HCT116 (cell line): ENCODE measurements around the gene ZCCHC2. TPM values are rescaled to one million over a fixed set of nuclear protein-coding genes. Genes with fewer than 3 reads are reported as not detected.
A peak's percentile ranks its signal among the peaks of the same experiment; 100 is the strongest.

Source experiments
- ATAC-seq: fragments of 200-7000 bp; cut with Tn5 transposase; 2 replicates; pipeline ENCODE4 v1.9.1; 2020; ENCODE audit warnings: mild to moderate bottlenecking, moderate library complexity
- BruUV-seq: library from RNA; stranded (reverse); fragments of 400-500 nt; replicated peaks from 2 replicates; lab custom pipeline; 2021; lab: Mats Ljungman, UMichigan
- CTCF ChIA-PET: fragments of 300-600 bp; sonication (Branson Sonifier 250); formaldehyde crosslinking; loops from one replicate; lab custom pipeline; 2021; ENCODE audit warnings: antibody characterized with exemption; lab: Charles Lee
- POLR2A ChIA-PET: fragments of 300-600, 350-600 bp; sonication (Branson Sonifier 250); formaldehyde crosslinking; loops from one replicate; lab custom pipeline; 2021; ENCODE audit warnings: antibody characterized with exemption; lab: Charles Lee
- RAD21 ChIA-PET, 2 experiments: fragments of 300-600 bp; sonication (Branson Sonifier 250); formaldehyde crosslinking; loops; one replicate each; lab custom pipeline; 2023; ENCODE audit warnings: low total read pairs in 2 of 2; ENCODE audit not compliant: uncharacterized antibody in 2 of 2, unreplicated experiment in 2 of 2, low non-redundant PET in 1 of 2; lab: Charles Lee
- DNase-seq: peaks from one replicate; pipeline ENCODE4 v3.0.0-alpha.2; 2010; ENCODE audit warnings: low read depth, low spot score
- H2AFZ ChIP-seq: fragments of 200-600 bp; shearing (Covaris generic), sonication (generic); 2 replicates; pipeline ENCODE4 v1.6.1; 2017; ENCODE audit warnings: low read depth, mixed run types, mixed read lengths, antibody characterized with exemption, low read length; ENCODE audit not compliant: poor library complexity, severe bottlenecking
- H3K27ac ChIP-seq: 2 replicates; pipeline ENCODE4 v1.5.1; 2012; ENCODE audit warnings: low read depth, low read length
- H3K27me3 ChIP-seq: fragments of 200-600 bp; sonication (generic); 2 replicates; pipeline ENCODE4 v1.6.1; 2016; ENCODE audit warnings: mixed run types, low read length, mixed read lengths; ENCODE audit not compliant: insufficient read depth
- H3K36me3 ChIP-seq, 2 experiments: fragments of 200-500 bp in 1 of 2; fragments of 200-600 bp in 1 of 2; sonication (Bioruptor generic) in 1 of 2; sonication (generic) in 1 of 2; 2 replicates each; pipeline versions ENCODE4 v1.5.1 to v1.6.1; 2014 to 2016; ENCODE audit warnings: low read length in 2 of 2, inconsistent platforms in 1 of 2, mixed read lengths in 1 of 2, mixed run types in 1 of 2; ENCODE audit not compliant: insufficient read depth in 2 of 2, control insufficient read depth in 1 of 2
- H3K4me1 ChIP-seq, 2 experiments: fragments of 200-600 bp in 1 of 2; sonication (generic) in 1 of 2; 2 replicates each; pipeline versions ENCODE4 v1.5.1 to v1.6.1; 2012 to 2017; ENCODE audit warnings: low read length in 2 of 2, inconsistent platforms in 1 of 2, mild to moderate bottlenecking in 1 of 2, mixed read lengths in 1 of 2, mixed run types in 1 of 2, moderate library complexity in 1 of 2; ENCODE audit not compliant: insufficient read depth in 2 of 2, control insufficient read depth in 1 of 2
- H3K4me2 ChIP-seq: fragments of 200-600 bp; sonication (generic); 2 replicates; pipeline ENCODE4 v1.6.1; 2017; ENCODE audit warnings: mixed run types, low read length, mixed read lengths
- H3K4me3 ChIP-seq, 2 experiments: fragments of 200-600 bp in 1 of 2; sonication (generic) in 1 of 2; replicated peaks in 1 of 2; 2 replicates each; pipeline ENCODE4 v1.5.1; 2011 to 2016; ENCODE audit warnings: low read length in 2 of 2, control low read depth in 1 of 2, low read depth in 1 of 2, mild to moderate bottlenecking in 1 of 2, mixed read lengths in 1 of 2, mixed run types in 1 of 2
- H3K79me2 ChIP-seq: fragments of 200-600 bp; sonication (generic); 2 replicates; pipeline ENCODE4 v1.6.1; 2017; ENCODE audit warnings: mild to moderate bottlenecking, mixed run types, low read length, moderate library complexity, mixed read lengths; ENCODE audit not compliant: insufficient read depth
- H3K9ac ChIP-seq: fragments of 200-600 bp; sonication (generic); 2 replicates; pipeline ENCODE4 v1.6.1; 2016; ENCODE audit warnings: low read length, mixed read lengths
- H3K9me2 ChIP-seq: fragments of 200-600 bp; sonication (generic), shearing (Covaris generic); 2 replicates; pipeline ENCODE4 v1.6.1; 2017; ENCODE audit warnings: mixed run types, mild to moderate bottlenecking, moderate library complexity; ENCODE audit not compliant: insufficient read depth
- H3K9me3 ChIP-seq, 2 experiments: fragments of 200-500 bp in 1 of 2; fragments of 200-600 bp in 1 of 2; sonication (Bioruptor generic) in 1 of 2; sonication (generic) in 1 of 2; 2 replicates each; pipeline ENCODE4 v1.6.1; 2014 to 2017; ENCODE audit warnings: low read length in 2 of 2, mixed read lengths in 2 of 2, inconsistent platforms in 1 of 2, low read depth in 1 of 2, mild to moderate bottlenecking in 1 of 2, mixed run types in 1 of 2, moderate library complexity in 1 of 2; ENCODE audit not compliant: control insufficient read depth in 1 of 2, insufficient read depth in 1 of 2
- H4K20me1 ChIP-seq: fragments of 200-600 bp; sonication (generic), shearing (Covaris generic); 2 replicates; pipeline ENCODE4 v1.6.1; 2017; ENCODE audit warnings: mixed run types, mild to moderate bottlenecking, moderate library complexity; ENCODE audit not compliant: insufficient read depth
- ATF3 ChIP-seq: IDR thresholded peaks from 2 replicates; pipeline ENCODE4 v1.6.1; 2012
- CBX3 ChIP-seq: IDR thresholded peaks from 2 replicates; pipeline ENCODE4 v1.6.1; 2012; ENCODE audit warnings: low read depth
- CEBPB ChIP-seq: IDR thresholded peaks from 2 replicates; pipeline ENCODE4 v1.6.1; 2012; ENCODE audit warnings: low read depth
- EGR1 ChIP-seq: IDR thresholded peaks from 2 replicates; pipeline ENCODE4 v1.6.1; 2012; ENCODE audit warnings: low read depth
- FOSL1 ChIP-seq: IDR thresholded peaks from 2 replicates; pipeline ENCODE4 v1.6.1; 2012; ENCODE audit warnings: low read depth
- JUND ChIP-seq: IDR thresholded peaks from 2 replicates; pipeline ENCODE4 v1.6.1; 2012
- POLR2A ChIP-seq: IDR thresholded peaks from 2 replicates; pipeline ENCODE4 v1.7.0; 2011; ENCODE audit warnings: borderline replicate concordance; ENCODE audit not compliant: insufficient read depth, insufficient read length; ENCODE audit errors: extremely low read depth
- POLR2AphosphoS5 ChIP-seq: IDR thresholded peaks from 2 replicates; pipeline ENCODE4 v1.6.1; 2011; ENCODE audit warnings: mild to moderate bottlenecking, low read depth, low read length, moderate library complexity
- SIN3A ChIP-seq: IDR thresholded peaks from 2 replicates; pipeline ENCODE4 v1.6.1; 2012; ENCODE audit warnings: low read depth
- SP1 ChIP-seq: IDR thresholded peaks from 2 replicates; pipeline ENCODE4 v1.6.1; 2012; ENCODE audit warnings: low read depth
- TCF7L2 ChIP-seq: IDR thresholded peaks from 2 replicates; pipeline ENCODE4 v1.7.0; 2011; ENCODE audit warnings: borderline replicate concordance, inconsistent platforms; ENCODE audit not compliant: insufficient read depth, insufficient read length; ENCODE audit errors: extremely low read depth
- YY1 ChIP-seq: IDR thresholded peaks from 2 replicates; pipeline ENCODE4 v1.6.1; 2011; ENCODE audit warnings: low read length, low read depth, moderate library complexity, mild to moderate bottlenecking; ENCODE audit not compliant: insufficient replicate concordance; ENCODE audit errors: extremely low read depth
- ZBTB33 ChIP-seq: IDR thresholded peaks from 2 replicates; pipeline ENCODE4 v1.6.1; 2011; ENCODE audit warnings: mild to moderate bottlenecking, low read length, moderate library complexity; ENCODE audit not compliant: insufficient replicate concordance; ENCODE audit errors: extremely low read depth
- ZFX ChIP-seq: fragments of 450-650 bp; IDR thresholded peaks from 2 replicates; pipeline ENCODE4 v1.6.1; 2017
- intact Hi-C: fragments of 100-400 bp; cut with micrococcal nuclease; formaldehyde crosslinking; loops from 2 replicates; pipeline ENCODE4 v1.10.0; 2022
- total RNA-seq: library from RNA; stranded (reverse); gene quantifications from one replicate; pipeline ENCODE4 v1.2.1, GENCODE V29; 2021; ENCODE audit not compliant: unreplicated experiment
- TF ChIP-seq, protein P1 (sequence below): IDR thresholded peaks from 2 replicates; pipeline ENCODE4 v1.6.1; 2012

The ZCCHC2 gene
- total RNA-seq, 1 experiment from 2014 or later, result 17.7 TPM

- TF ChIP-seq POLR2AphosphoS5 (peak; percentile 50; the same call in 1 of the 2 replicates), POLR2A (no peak), FOSL1 (peak; percentile 92), ATF3 (no peak), TCF7L2 (peak; percentile 47)
These were observed 37.1 kb upstream of the ZCCHC2 start (continued) for GRCh38 chr18:62485684-62486083.

- no peaks in the 10 kb centered on the region for H3K27me3 ChIP-seq
- DNase-seq (peak; percentile 94), ATAC-seq (peak; percentile 86)
- H3K9me3 ChIP-seq, result no peaks in the 10 kb centered on the region; a peak in 1 of 4 replicates
- H4K20me1 ChIP-seq, result no peaks in the 10 kb centered on the region
- intact Hi-C loops, result loop anchor here (2.0 to 10.0 kb wide), 3 partner anchors 34 to 838 kb away; partner anchors contain the start of gene ZCCHC2
- peaks cover 20 to 33% of the 10 kb centered on the region in 2 experiments for H3K4me1 ChIP-seq
- peak; percentile 93 for TF ChIP-seq JUND
- no peak for TF ChIP-seq YY1
- TF ChIP-seq SP1, result peak; percentile 85
- TF ChIP-seq POLR2AphosphoS5, result peak; percentile 56; the same call in 1 of the 2 replicates
- TF ChIP-seq TCF7L2, result peak; percentile 38
- no peak for TF ChIP-seq CEBPB
- TF ChIP-seq ZFX, result no peak
- TF ChIP-seq CBX3, result peak; percentile 90; the same call in 1 of the 2 replicates
- peak; percentile 66; the same call in 1 of the 2 replicates for TF ChIP-seq SIN3A
- TF ChIP-seq ATF3, result no peak
- TF ChIP-seq, protein P1, sequence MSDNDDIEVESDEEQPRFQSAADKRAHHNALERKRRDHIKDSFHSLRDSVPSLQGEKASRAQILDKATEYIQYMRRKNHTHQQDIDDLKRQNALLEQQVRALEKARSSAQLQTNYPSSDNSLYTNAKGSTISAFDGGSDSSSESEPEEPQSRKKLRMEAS, result peak; percentile 80
- peak; percentile 83 for TF ChIP-seq FOSL1
- no peak for TF ChIP-seq EGR1
- no peak for TF ChIP-seq ZBTB33
- no peak overlapping the region for H2AFZ ChIP-seq
- no peaks in the 10 kb centered on the region for H3K79me2 ChIP-seq
- H3K9me2 ChIP-seq, result no peaks in the 10 kb centered on the region
- H3K36me3 ChIP-seq, result no peaks in the 10 kb centered on the region
- H3K4me2 ChIP-seq, result peak overlapping the region; percentile 75
- ChIA-PET CTCF (interaction anchor here (0.9 to 1.3 kb wide), 2 partner anchors 28 to 61 kb away, joined by 3 to 5 read pairs; no protein-coding TSS in a partner anchor), POLR2A (no interaction called here), RAD21 (interaction anchor here in 1 of 2 experiments (1.0 kb wide), 1 partner anchor 35 kb away, joined by 5 read pairs; no protein-coding TSS in a partner anchor)
- H3K9ac ChIP-seq, result peak overlapping the region; percentile 51
- peak overlapping the region; percentile 78; the same call in 1 of the 2 replicates for H3K27ac ChIP-seq
- peak overlapping the region in 1 of 2 experiments; percentile 48; a peak in 2 of 4 replicates for H3K4me3 ChIP-seq
- no TSS peak for BruUV-seq
These were observed 36.4 kb upstream of the ZCCHC2 start for GRCh38 chr18:62486290-62486964.
